GM18508 (cell line): Measurements from ENCODE around the gene EVI5L.
"Not testable (repeated sequence)": the region's sequence is repeated elsewhere in the genome, so short reads cannot be mapped to it uniquely, and the experiment has no call there.

Experiments
- ATAC-seq: cut with Tn5 transposase; IDR thresholded peaks from one replicate; pipeline ENCODE4 v1.9.1; 2021; ENCODE audit warnings: moderate number of reproducible peaks; ENCODE audit not compliant: insufficient read depth, unreplicated experiment

EVI5L gene

GRCh38 chr19:7858109-7858770 is 28.2 kb downstream of the EVI5L start:
- no peak for ATAC-seq

- ATAC-seq, result not testable (repeated sequence)
These were observed 29.1 kb downstream of the EVI5L start for GRCh38 chr19:7859087-7859486.

- no peak for ATAC-seq
These were observed 30.1 kb downstream of the EVI5L start for GRCh38 chr19:7859831-7860713.

GRCh38 chr19:7860714-7861618 is 30.9 kb downstream of the EVI5L start:
- no peak for ATAC-seq

GRCh38 chr19:7861619-7862412 is 31.8 kb downstream of the EVI5L start:
- ATAC-seq, result no peak

GRCh38 chr19:7862413-7862951 is 32.5 kb downstream of the EVI5L start:
- no peak for ATAC-seq

GRCh38 chr19:7863157-7863970 is 33.3 kb downstream of the EVI5L start:
- ATAC-seq, result no peak

- ATAC-seq, result no peak
These were observed 34.1 kb downstream of the EVI5L start for GRCh38 chr19:7863971-7864689.

GRCh38 chr19:7864690-7865074 is 34.7 kb downstream of the EVI5L start:
- no peak for ATAC-seq

GRCh38 chr19:7865262-7865911 is 35.4 kb downstream of the EVI5L start:
- ATAC-seq, result no peak

- no peak for ATAC-seq
These were observed 36.5 kb downstream of the EVI5L start for GRCh38 chr19:7866399-7867091.

GRCh38 chr19:7867092-7867844 is 37.2 kb downstream of the EVI5L start:
- ATAC-seq, result no peak

- ATAC-seq, result no peak
These were observed 38.3 kb downstream of the EVI5L start for GRCh38 chr19:7868326-7868670.

- ATAC-seq, result no peak
These were observed 38.8 kb downstream of the EVI5L start for GRCh38 chr19:7868671-7869452.

- no peak for ATAC-seq
These were observed 39.5 kb downstream of the EVI5L start for GRCh38 chr19:7869453-7869909.
